Neural cell (in vitro differentiated cells): Measurements from ENCODE around the gene MTCL1. TPM values are rescaled to one million over a fixed set of nuclear protein-coding genes. Genes with fewer than 3 reads are reported as not detected.

Source experiments
- H2AFZ ChIP-seq: fragments of 200-600, 300-800 bp; sonication (generic), shearing (Covaris generic); 2 replicates; pipeline ENCODE4 v1.6.0; 2014; ENCODE audit warnings: low read depth, mild to moderate bottlenecking, antibody characterized with exemption, low read length, moderate library complexity
- H3F3A ChIP-seq: fragments of 200-600 bp; shearing (Covaris generic); 2 replicates; pipeline ENCODE4 v1.6.1; 2016; ENCODE audit warnings: mild to moderate bottlenecking, moderate library complexity, mixed read lengths, antibody characterized with exemption, low read length; ENCODE audit not compliant: insufficient read depth, poor library complexity, severe bottlenecking
- H3K27ac ChIP-seq: fragments of 200-600, 300-800 bp; sonication (generic), shearing (Covaris generic); 2 replicates; pipeline ENCODE4 v1.5.1; 2014; ENCODE audit warnings: mild to moderate bottlenecking, low read length, moderate library complexity
- H3K27me3 ChIP-seq: fragments of 300-800, 200-600 bp; sonication (generic), shearing (Covaris generic); 2 replicates; pipeline ENCODE4 v1.6.0; 2014; ENCODE audit warnings: mild to moderate bottlenecking, low read depth, low read length, moderate library complexity; ENCODE audit not compliant: insufficient read depth
- H3K36me3 ChIP-seq: fragments of 300-800, 200-600 bp; sonication (generic), shearing (Covaris generic); 2 replicates; pipeline ENCODE4 v1.5.1; 2014; ENCODE audit warnings: mild to moderate bottlenecking, antibody characterized with exemption, low read length, moderate library complexity; ENCODE audit not compliant: insufficient read depth
- H3K4me2 ChIP-seq: fragments of 300-800, 200-600 bp; sonication (generic), shearing (Covaris generic); 2 replicates; pipeline ENCODE4 v1.6.0; 2014; ENCODE audit warnings: mild to moderate bottlenecking, low read length
- H3K4me3 ChIP-seq: fragments of 300-800, 200-600 bp; sonication (generic), shearing (Covaris generic); 2 replicates; pipeline ENCODE4 v1.5.1; 2014; ENCODE audit warnings: mild to moderate bottlenecking, low read length, moderate library complexity
- H3K79me2 ChIP-seq: fragments of 200-600 bp; shearing (Covaris generic); replicated peaks from 2 replicates; pipeline ENCODE4 v1.6.0; 2014; ENCODE audit warnings: mild to moderate bottlenecking, low read length, moderate library complexity; ENCODE audit not compliant: insufficient read depth
- H3K9ac ChIP-seq: fragments of 300-800, 200-600 bp; sonication (generic), shearing (Covaris generic); 2 replicates; pipeline ENCODE4 v1.6.1; 2016; ENCODE audit warnings: mild to moderate bottlenecking, low read length, mixed read lengths
- H3K9me2 ChIP-seq: fragments of 200-600 bp; shearing (Covaris generic); 2 replicates; pipeline ENCODE4 v1.6.1; 2016; ENCODE audit warnings: mild to moderate bottlenecking, low read length, mixed read lengths; ENCODE audit not compliant: insufficient read depth
- H3K9me3 ChIP-seq: fragments of 200-600, 300-800 bp; sonication (generic), shearing (Covaris generic); 2 replicates; pipeline ENCODE4 v1.6.1; 2016; ENCODE audit warnings: mild to moderate bottlenecking, mixed run types, low read length, moderate library complexity, mixed read lengths
- H4K20me1 ChIP-seq: fragments of 200-600 bp; shearing (Covaris generic); 2 replicates; pipeline ENCODE4 v1.6.1; 2016; ENCODE audit warnings: mild to moderate bottlenecking, mixed run types; ENCODE audit not compliant: insufficient read depth
- CTCF ChIP-seq: fragments of 450-650 bp; IDR thresholded peaks from 2 replicates; pipeline ENCODE4 v1.5.1; 2014; ENCODE audit warnings: antibody characterized with exemption, mild to moderate bottlenecking, moderate library complexity; ENCODE audit not compliant: poor library complexity, severe bottlenecking
- EP300 ChIP-seq: fragments of 450-650 bp; conservative IDR thresholded peaks from 2 replicates; pipeline ENCODE4 v1.6.1; 2014; ENCODE audit warnings: antibody characterized with exemption, mild to moderate bottlenecking, moderate library complexity; ENCODE audit not compliant: poor library complexity, severe bottlenecking
- EZH2 ChIP-seq: fragments of 200-600, 300-800 bp; shearing (Covaris generic), sonication (generic); IDR thresholded peaks from 2 replicates; pipeline ENCODE4 v1.6.1; 2014; ENCODE audit warnings: antibody characterized with exemption, low read length, borderline replicate concordance, mild to moderate bottlenecking; ENCODE audit not compliant: insufficient read depth, poor library complexity, severe bottlenecking
- MXI1 ChIP-seq: fragments of 450-650 bp; conservative IDR thresholded peaks from 2 replicates; pipeline ENCODE4 v1.6.1; 2014; ENCODE audit warnings: antibody characterized with exemption, mild to moderate bottlenecking; ENCODE audit not compliant: poor library complexity, severe bottlenecking
- POLR2AphosphoS5 ChIP-seq: IDR thresholded peaks from 2 replicates; pipeline ENCODE4 v1.6.1; 2012
- RAD21 ChIP-seq: fragments of 450-650 bp; conservative IDR thresholded peaks from 2 replicates; pipeline ENCODE4 v1.6.1; 2014; ENCODE audit warnings: antibody characterized with exemption, mild to moderate bottlenecking, moderate library complexity
- REST ChIP-seq: IDR thresholded peaks from 2 replicates; pipeline ENCODE4 v1.6.1; 2012; ENCODE audit warnings: borderline replicate concordance
- SMC3 ChIP-seq: fragments of 450-650 bp; conservative IDR thresholded peaks from 2 replicates; pipeline ENCODE4 v1.6.1; 2014; ENCODE audit warnings: antibody characterized with exemption, mild to moderate bottlenecking, moderate library complexity; ENCODE audit not compliant: poor library complexity
- TAF1 ChIP-seq: IDR thresholded peaks from 2 replicates; pipeline ENCODE4 v1.6.1; 2012; ENCODE audit warnings: low read depth
- polyA plus RNA-seq: library from polyadenylated mRNA; depleted of rRNA; stranded (reverse); fragments of >200 nt; gene quantifications from 2 replicates; pipeline ENCODE4 v1.2.3, GENCODE V29; 2014

Gene MTCL1
- polyA plus RNA-seq, 1 donor from 2014 or later = 20.8 TPM

GRCh38 chr18:8831531-8831930 lies 126.2 kb downstream of the MTCL1 start:
- no peaks in the 10 kb centered on the region for H3K27me3 ChIP-seq
- no peak for TF ChIP-seq CTCF
- no peak for TF ChIP-seq REST
- no peak for TF ChIP-seq SMC3
- no peak for TF ChIP-seq POLR2AphosphoS5
- TF ChIP-seq TAF1 = no peak
- no peak for TF ChIP-seq EP300
- no peak for TF ChIP-seq EZH2
- TF ChIP-seq RAD21 = no peak
- TF ChIP-seq MXI1 = no peak
- no peaks in the 10 kb centered on the region for H4K20me1 ChIP-seq
- no peaks in the 10 kb centered on the region for H3K79me2 ChIP-seq
- H2AFZ ChIP-seq = no peak overlapping the region
- no peaks in the 10 kb centered on the region for H3K9me2 ChIP-seq
- H3K9ac ChIP-seq = no peak overlapping the region
- H3K4me2 ChIP-seq = no peak overlapping the region
- peaks cover 8% of the 10 kb centered on the region for H3K36me3 ChIP-seq
- H3K9me3 ChIP-seq = no peaks in the 10 kb centered on the region
- no peak overlapping the region for H3K27ac ChIP-seq
- H3F3A ChIP-seq = no peaks in the 10 kb centered on the region
- no peak overlapping the region for H3K4me3 ChIP-seq

GRCh38 chr18:8833480-8833879 lies 128.1 kb downstream of the MTCL1 start:
- H3K79me2 ChIP-seq = no peaks in the 10 kb centered on the region
- no peak overlapping the region for H3K27ac ChIP-seq
- no peak overlapping the region for H3K4me2 ChIP-seq
- H4K20me1 ChIP-seq = no peaks in the 10 kb centered on the region
- no peak overlapping the region for H2AFZ ChIP-seq
- H3F3A ChIP-seq = no peaks in the 10 kb centered on the region
- no peak overlapping the region for H3K9ac ChIP-seq
- no peak overlapping the region for H3K4me3 ChIP-seq
- no peaks in the 10 kb centered on the region for H3K36me3 ChIP-seq
- H3K9me3 ChIP-seq = no peaks in the 10 kb centered on the region
- no peak for TF ChIP-seq EZH2
- TF ChIP-seq MXI1 = no peak
- TF ChIP-seq CTCF = no peak
- TF ChIP-seq SMC3 = no peak
- no peak for TF ChIP-seq REST
- no peak for TF ChIP-seq EP300
- no peak for TF ChIP-seq TAF1
- TF ChIP-seq POLR2AphosphoS5 = no peak
- TF ChIP-seq RAD21 = no peak
- no peaks in the 10 kb centered on the region for H3K27me3 ChIP-seq
- H3K9me2 ChIP-seq = no peaks in the 10 kb centered on the region
